SK-N-SH treated with all-trans-retinoic acid at 6 μM for 48 hours (cell line): Measurements from ENCODE around the gene SLC6A16.
"Not testable (repeated sequence)": the region's sequence is repeated elsewhere in the genome, so short reads cannot be mapped to it uniquely, and the experiment has no call there.

Source experiments
- ATAC-seq: fragments of 200-7000 bp; cut with Tn5 transposase; 3 replicates; pipeline ENCODE4 v1.9.1; 2020; ENCODE audit warnings: mild to moderate bottlenecking, moderate library complexity
- CSDC2 ChIP-seq: fragments of 250-450 bp; sonication (Bioruptor Pico); IDR thresholded peaks from 2 replicates; pipeline ENCODE4 v1.5.0; 2020; ENCODE audit warnings: mild to moderate bottlenecking, moderate library complexity
- CSRNP3 ChIP-seq: fragments of 250-450 bp; sonication (Bioruptor Pico); IDR thresholded peaks from 2 replicates; pipeline ENCODE4 v1.5.1; 2021; ENCODE audit warnings: mild to moderate bottlenecking, moderate library complexity
- ESRRG ChIP-seq: fragments of 250-450 bp; sonication (Bioruptor Pico); IDR thresholded peaks from 2 replicates; pipeline ENCODE4 v1.6.1; 2021; ENCODE audit warnings: mild to moderate bottlenecking
- GLIS3 ChIP-seq: fragments of 250-450 bp; sonication (Bioruptor Pico); IDR thresholded peaks from 2 replicates; pipeline ENCODE4 v1.5.0; 2020; ENCODE audit warnings: mild to moderate bottlenecking, moderate library complexity
- ISL1 ChIP-seq: fragments of 250-450 bp; sonication (Bioruptor Pico); IDR thresholded peaks from 2 replicates; pipeline ENCODE4 v2.1.2; 2022; ENCODE audit warnings: mild to moderate bottlenecking, moderate library complexity
- OSR1 ChIP-seq: fragments of 250-450 bp; sonication (Bioruptor Pico); IDR thresholded peaks from 2 replicates; pipeline ENCODE4 v1.8.0; 2022; ENCODE audit warnings: moderate library complexity, mild to moderate bottlenecking, inconsistent platforms
- PPARA ChIP-seq: fragments of 250-450 bp; sonication (Bioruptor Pico); IDR thresholded peaks from 2 replicates; pipeline ENCODE4 v1.5.0; 2020; ENCODE audit warnings: mild to moderate bottlenecking, borderline replicate concordance
- RARB ChIP-seq: fragments of 250-450 bp; sonication (Bioruptor Pico); IDR thresholded peaks from 2 replicates; pipeline ENCODE4 v1.8.0; 2021; ENCODE audit warnings: mild to moderate bottlenecking, moderate library complexity
- SNAI2 ChIP-seq: fragments of 250-450 bp; sonication (Bioruptor Pico); IDR thresholded peaks from 2 replicates; pipeline ENCODE4 v1.5.0; 2020; ENCODE audit warnings: mild to moderate bottlenecking, moderate library complexity
- TCF4 ChIP-seq: fragments of 250-450 bp; sonication (Bioruptor Pico); IDR thresholded peaks from 2 replicates; pipeline ENCODE4 v1.8.0; 2021; ENCODE audit warnings: mild to moderate bottlenecking, moderate library complexity, borderline replicate concordance
- ZFP3 ChIP-seq: fragments of 250-450 bp; sonication (Bioruptor Pico); IDR thresholded peaks from 2 replicates; pipeline ENCODE4 v1.5.0; 2020; ENCODE audit warnings: mild to moderate bottlenecking, moderate library complexity
- ZNF565 ChIP-seq: fragments of 450-650 bp; formaldehyde crosslinking; conservative IDR thresholded peaks from 2 replicates; pipeline ENCODE4 v1.5.0; 2020; ENCODE audit warnings: low read depth, mild to moderate bottlenecking, moderate library complexity
- ZNF70 ChIP-seq: fragments of 450-650 bp; formaldehyde crosslinking; IDR thresholded peaks from 2 replicates; pipeline ENCODE4 v1.5.0; 2020; ENCODE audit warnings: mild to moderate bottlenecking, moderate library complexity
- ZNF8 ChIP-seq: fragments of 450-650 bp; formaldehyde crosslinking; IDR thresholded peaks from 2 replicates; pipeline ENCODE4 v1.5.0; 2020; ENCODE audit warnings: mild to moderate bottlenecking, moderate library complexity
- TF ChIP-seq, protein P1 (sequence below): fragments of 250-450 bp; sonication (Bioruptor Pico); IDR thresholded peaks from 2 replicates; pipeline ENCODE4 v1.5.0; 2020; ENCODE audit warnings: mild to moderate bottlenecking, moderate library complexity
- TF ChIP-seq, protein P2 (sequence below): fragments of 250-450 bp; sonication (Bioruptor Pico); IDR thresholded peaks from 2 replicates; pipeline ENCODE4 v1.8.0; 2020; ENCODE audit warnings: mild to moderate bottlenecking, moderate library complexity, borderline replicate concordance
- TF ChIP-seq, protein P3 (sequence below): fragments of 250-450 bp; sonication (Bioruptor Pico); IDR thresholded peaks from 2 replicates; pipeline ENCODE4 v1.5.1; 2020; ENCODE audit warnings: low read depth, mild to moderate bottlenecking, moderate library complexity

SLC6A16 gene

GRCh38 chr19:49335071-49335783 is 10.2 kb upstream of the SLC6A16 start, which contains the start of gene CD37:
Gene CD37, plus strand, starts transcription at chr19:49335406. Its CDS starts 135 bp downstream, at chr19:49335541.
- ATAC-seq: no peak
- TF ChIP-seq, protein P1, sequence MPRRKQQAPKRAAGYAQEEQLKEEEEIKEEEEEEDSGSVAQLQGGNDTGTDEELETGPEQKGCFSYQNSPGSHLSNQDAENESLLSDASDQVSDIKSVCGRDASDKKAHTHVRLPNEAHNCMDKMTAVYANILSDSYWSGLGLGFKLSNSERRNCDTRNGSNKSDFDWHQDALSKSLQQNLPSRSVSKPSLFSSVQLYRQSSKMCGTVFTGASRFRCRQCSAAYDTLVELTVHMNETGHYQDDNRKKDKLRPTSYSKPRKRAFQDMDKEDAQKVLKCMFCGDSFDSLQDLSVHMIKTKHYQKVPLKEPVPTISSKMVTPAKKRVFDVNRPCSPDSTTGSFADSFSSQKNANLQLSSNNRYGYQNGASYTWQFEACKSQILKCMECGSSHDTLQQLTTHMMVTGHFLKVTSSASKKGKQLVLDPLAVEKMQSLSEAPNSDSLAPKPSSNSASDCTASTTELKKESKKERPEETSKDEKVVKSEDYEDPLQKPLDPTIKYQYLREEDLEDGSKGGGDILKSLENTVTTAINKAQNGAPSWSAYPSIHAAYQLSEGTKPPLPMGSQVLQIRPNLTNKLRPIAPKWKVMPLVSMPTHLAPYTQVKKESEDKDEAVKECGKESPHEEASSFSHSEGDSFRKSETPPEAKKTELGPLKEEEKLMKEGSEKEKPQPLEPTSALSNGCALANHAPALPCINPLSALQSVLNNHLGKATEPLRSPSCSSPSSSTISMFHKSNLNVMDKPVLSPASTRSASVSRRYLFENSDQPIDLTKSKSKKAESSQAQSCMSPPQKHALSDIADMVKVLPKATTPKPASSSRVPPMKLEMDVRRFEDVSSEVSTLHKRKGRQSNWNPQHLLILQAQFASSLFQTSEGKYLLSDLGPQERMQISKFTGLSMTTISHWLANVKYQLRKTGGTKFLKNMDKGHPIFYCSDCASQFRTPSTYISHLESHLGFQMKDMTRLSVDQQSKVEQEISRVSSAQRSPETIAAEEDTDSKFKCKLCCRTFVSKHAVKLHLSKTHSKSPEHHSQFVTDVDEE: no peak
- TF ChIP-seq OSR1: no peak
- TF ChIP-seq ZNF70 (CRISPR knock-in tag): no peak
- no peak for TF ChIP-seq CSRNP3
- TF ChIP-seq CSDC2 (CRISPR knock-in tag): no peak
- TF ChIP-seq, protein P2, sequence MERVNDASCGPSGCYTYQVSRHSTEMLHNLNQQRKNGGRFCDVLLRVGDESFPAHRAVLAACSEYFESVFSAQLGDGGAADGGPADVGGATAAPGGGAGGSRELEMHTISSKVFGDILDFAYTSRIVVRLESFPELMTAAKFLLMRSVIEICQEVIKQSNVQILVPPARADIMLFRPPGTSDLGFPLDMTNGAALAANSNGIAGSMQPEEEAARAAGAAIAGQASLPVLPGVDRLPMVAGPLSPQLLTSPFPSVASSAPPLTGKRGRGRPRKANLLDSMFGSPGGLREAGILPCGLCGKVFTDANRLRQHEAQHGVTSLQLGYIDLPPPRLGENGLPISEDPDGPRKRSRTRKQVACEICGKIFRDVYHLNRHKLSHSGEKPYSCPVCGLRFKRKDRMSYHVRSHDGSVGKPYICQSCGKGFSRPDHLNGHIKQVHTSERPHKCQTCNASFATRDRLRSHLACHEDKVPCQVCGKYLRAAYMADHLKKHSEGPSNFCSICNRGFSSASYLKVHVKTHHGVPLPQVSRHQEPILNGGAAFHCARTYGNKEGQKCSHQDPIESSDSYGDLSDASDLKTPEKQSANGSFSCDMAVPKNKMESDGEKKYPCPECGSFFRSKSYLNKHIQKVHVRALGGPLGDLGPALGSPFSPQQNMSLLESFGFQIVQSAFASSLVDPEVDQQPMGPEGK (CRISPR knock-in tag): no peak
- no peak for TF ChIP-seq PPARA (CRISPR knock-in tag)
- TF ChIP-seq ZFP3 (CRISPR knock-in tag): no peak
- no peak for TF ChIP-seq TCF4 (CRISPR knock-in tag)
- TF ChIP-seq ZNF8 (CRISPR knock-in tag): no peak
- no peak for TF ChIP-seq ESRRG

DNA sequence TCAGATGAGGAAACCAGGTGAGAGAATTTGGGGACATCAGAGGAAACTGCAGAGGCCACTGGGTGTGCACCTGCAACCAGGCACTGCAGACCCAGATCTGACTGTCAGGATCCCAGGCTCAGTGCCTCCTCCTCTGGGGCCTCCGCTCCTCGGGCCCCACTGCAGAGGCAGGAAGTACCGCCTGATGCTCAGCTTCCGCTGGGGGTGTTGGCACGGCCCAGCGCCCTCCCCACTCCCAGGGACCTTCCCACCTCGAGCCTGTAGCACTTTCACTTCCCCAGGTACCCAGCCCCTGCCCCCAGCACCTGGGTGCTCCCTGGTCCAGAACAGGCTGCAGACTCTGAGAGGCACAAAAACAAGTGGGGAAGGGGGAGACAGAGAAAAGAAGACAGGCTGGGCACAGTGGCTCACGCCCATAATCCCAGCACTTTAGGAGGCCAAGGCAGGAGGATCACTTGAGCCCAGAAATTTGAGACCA is 8.9 kb upstream of the SLC6A16 start:
- ATAC-seq: no peak

DNA sequence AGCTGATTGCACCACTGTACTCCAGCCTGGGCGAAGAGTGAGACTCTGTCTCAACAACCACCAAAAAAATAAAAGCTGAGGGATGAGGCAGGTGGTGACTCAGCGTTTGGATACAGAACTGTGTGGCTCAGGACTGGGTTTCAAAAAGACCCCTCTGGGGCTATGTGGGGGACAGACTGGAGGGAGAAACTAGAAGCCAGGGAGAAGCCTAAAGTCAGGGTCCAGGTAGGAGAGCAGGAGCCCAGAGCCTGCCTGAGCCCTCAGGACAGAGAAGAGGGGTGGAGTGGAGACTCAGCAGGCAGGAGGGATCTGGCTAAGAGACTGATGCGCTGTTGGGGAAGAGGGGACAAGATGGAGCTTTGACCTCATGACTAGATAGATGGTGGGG is 8.4 kb upstream of the SLC6A16 start:
- TF ChIP-seq PPARA (CRISPR knock-in tag): no peak
- TF ChIP-seq SNAI2 (CRISPR knock-in tag): no peak
- TF ChIP-seq GLIS3: no peak
- TF ChIP-seq ISL1 (CRISPR knock-in tag): no peak
- TF ChIP-seq CSRNP3: no peak
- TF ChIP-seq, protein P2 (CRISPR knock-in tag): no peak
- TF ChIP-seq, protein P3, sequence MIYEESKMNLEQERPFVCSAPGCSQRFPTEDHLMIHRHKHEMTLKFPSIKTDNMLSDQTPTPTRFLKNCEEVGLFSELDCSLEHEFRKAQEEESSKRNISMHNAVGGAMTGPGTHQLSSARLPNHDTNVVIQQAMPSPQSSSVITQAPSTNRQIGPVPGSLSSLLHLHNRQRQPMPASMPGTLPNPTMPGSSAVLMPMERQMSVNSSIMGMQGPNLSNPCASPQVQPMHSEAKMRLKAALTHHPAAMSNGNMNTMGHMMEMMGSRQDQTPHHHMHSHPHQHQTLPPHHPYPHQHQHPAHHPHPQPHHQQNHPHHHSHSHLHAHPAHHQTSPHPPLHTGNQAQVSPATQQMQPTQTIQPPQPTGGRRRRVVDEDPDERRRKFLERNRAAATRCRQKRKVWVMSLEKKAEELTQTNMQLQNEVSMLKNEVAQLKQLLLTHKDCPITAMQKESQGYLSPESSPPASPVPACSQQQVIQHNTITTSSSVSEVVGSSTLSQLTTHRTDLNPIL (CRISPR knock-in tag): no peak
- TF ChIP-seq ZNF70 (CRISPR knock-in tag): no peak
- no peak for TF ChIP-seq OSR1
- no peak for TF ChIP-seq ZNF8 (CRISPR knock-in tag)
- no peak for TF ChIP-seq ZNF565
- TF ChIP-seq RARB (CRISPR knock-in tag): no peak
- TF ChIP-seq CSDC2 (CRISPR knock-in tag): no peak
- 0 out of 3 replicates have a peak, but pooled peaks have one; percentile 3 for ATAC-seq

More for the DNA sequence above, 8.9 kb upstream of the SLC6A16 start:
- TF ChIP-seq PPARA (CRISPR knock-in tag): no peak

- not testable (repeated sequence) for ATAC-seq
Measured at GRCh38 chr19:49332691-49333417, 7.9 kb upstream of the SLC6A16 start.
